Adipose tissue (tissue), 3 donors: ENCODE results near the gene PINK1. TPM values are rescaled to one million over a fixed set of nuclear protein-coding genes. Genes with fewer than 3 reads are reported as not detected.

Source experiments
- H3K27ac ChIP-seq: one replicate; pipeline ENCODE4 v1.5.1; 2013; ENCODE audit warnings: low read depth, low read length
- WGBS, 3 donors: extraction: QIAGEN DNeasy Blood & Tissue Kit; methylation state at CpG; one replicate each; pipeline ENCODE4 v1.1.7; 2013; 5-methylcytosine and 5-hydroxymethylcytosine counted together
- polyA plus RNA-seq, 3 donors: library from polyadenylated mRNA; stranded (reverse); fragments of 200-250 nt; gene quantifications; one replicate each; pipeline ENCODE4 v1.2.3, GENCODE V29; 2013
- donor health status: healthy with polysubstance abuse.
- donor health status: Bipolar disorder and iron deficiency.
- donor health status: healthy.

PINK1 gene
- polyA plus RNA-seq, 3 donors, result 34.6 to 132 (median 77.5) TPM

DNA sequence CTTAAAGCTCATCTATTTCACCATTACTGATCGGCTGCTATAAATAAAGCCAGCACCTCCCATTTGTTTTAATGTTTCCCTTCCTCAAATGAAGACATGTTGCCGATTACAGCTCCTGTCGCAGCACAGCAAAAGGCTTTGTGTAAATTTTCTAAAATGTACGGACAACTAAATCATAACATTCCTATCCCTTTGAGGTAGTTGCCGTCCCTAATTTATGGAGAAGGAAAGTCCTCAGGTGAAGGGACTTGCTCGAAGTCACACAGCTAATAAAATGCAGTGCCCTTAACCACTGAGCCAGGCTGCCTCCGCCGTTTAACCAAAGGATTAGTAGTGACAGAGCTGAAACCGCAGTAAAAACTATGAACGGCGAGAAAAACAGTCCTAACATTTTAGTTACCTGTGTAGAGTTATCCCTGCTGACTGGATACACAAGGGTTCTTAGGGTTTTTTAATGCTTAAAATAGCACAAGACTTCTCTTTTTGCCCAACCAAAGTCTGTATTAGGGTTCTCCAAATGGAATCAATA lies 871 bp downstream of the PINK1 start:
- WGBS, 3 donors, result 1 to 4% (median 2%) methylated on average over 11 of the region's 11 CpGs
- no peak overlapping the region for H3K27ac ChIP-seq

DNA sequence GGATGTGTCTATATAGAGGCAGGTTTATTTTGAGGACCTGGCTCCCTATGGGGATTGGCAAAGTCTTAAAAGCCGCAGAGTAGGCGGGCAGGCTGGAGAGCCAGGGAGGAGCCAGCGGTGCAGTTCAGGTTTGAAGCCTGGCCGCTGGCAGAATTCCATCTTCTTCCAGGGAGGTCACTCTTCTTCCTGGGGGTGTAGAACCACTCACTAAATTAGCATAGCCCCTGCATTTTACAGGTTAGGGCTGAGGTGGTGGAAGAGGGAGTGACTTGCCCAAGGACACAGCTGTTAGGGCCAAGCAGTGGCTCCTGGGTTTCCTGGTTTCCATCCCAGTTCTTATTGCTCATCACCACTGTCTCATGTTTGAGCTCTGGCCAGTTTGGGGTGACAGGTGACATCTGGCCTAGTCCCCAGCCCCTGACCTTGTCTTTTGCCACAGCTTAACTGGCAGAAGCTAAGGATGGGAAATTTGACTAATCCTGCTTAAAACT lies 1.4 kb downstream of the PINK1 start:
- H3K27ac ChIP-seq, result no peak overlapping the region
- 7 to 10% (median 8%) methylated on average over 4 of the region's 4 CpGs for WGBS, 3 donors

DNA sequence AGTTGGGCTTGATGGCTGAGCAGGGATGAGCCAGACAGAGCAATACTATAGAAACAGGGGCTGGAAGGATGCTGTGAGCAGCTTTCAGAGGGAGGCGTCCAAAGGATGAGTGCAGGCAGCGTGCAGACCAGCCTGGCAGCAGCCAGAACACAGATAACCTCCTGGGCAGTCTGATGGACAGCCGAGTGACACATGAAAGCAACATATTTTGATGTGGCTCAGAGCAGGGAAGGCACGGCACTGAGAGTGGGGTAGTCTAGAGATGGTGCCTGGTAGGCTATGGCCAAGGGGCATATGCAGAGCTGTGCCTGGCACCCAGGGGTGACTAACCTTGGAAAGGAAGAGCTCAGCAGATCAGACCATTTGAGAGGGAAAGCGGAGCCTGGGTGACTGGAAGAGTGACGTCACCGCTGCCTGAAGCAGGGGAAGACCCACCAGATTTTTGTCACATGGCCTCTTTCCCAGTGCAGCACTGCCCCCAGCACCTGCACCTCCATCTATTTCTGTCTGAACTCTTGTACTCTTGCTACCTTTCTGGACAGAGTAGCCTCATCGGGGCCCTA lies 3.6 kb downstream of the PINK1 start:
- H3K27ac ChIP-seq, result no peak overlapping the region
- WGBS, 3 donors, result 89 to 92% (median 90%) methylated on average over 8 of the region's 8 CpGs

DNA sequence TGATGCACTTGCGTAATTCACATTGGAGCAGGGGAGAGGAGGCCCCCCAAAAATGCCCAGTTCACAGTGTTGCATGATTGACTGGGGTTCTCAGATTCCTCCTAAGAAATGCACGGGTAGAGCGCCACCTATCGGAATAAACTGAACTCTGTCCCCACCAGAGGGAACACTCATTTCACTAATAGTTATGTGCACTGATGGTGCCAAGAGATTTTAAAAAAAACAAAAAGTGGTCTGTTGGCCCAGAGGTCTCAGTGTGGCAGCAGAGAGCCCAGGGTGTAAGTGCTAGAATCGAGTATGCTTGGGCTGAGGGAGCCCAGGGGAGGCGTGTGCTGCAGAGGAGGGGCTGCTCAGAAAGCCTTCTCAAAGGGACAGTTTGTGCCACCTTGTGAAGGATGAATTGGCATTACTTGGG lies 6.9 kb downstream of the PINK1 start:
- 31 to 33% (median 31%) methylated on average over 6 of the region's 6 CpGs for WGBS, 3 donors
- no peak overlapping the region for H3K27ac ChIP-seq

DNA sequence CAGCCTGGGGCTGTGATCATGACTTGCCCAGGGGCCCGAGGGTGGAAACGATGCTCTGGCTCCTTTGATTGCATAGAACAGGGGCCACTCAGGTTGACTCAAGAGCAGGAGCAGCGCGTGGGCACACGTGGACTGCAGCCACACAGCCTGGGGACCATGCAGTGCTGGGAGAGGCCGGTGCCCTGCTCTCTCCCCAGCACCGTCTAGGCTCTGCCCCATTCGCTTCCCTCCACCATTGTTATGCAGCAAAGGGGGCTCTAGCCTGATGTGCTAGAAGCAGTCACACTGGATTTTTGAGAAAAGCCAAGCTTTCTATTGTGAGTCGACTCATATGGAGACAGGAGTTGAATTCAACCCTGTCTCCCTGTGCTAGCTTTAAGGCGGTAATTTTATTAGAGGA lies 8.7 kb downstream of the PINK1 start:
- no peak overlapping the region for H3K27ac ChIP-seq
- WGBS, 3 donors, result 81 to 87% (median 86%) methylated on average over 10 of the region's 10 CpGs

DNA sequence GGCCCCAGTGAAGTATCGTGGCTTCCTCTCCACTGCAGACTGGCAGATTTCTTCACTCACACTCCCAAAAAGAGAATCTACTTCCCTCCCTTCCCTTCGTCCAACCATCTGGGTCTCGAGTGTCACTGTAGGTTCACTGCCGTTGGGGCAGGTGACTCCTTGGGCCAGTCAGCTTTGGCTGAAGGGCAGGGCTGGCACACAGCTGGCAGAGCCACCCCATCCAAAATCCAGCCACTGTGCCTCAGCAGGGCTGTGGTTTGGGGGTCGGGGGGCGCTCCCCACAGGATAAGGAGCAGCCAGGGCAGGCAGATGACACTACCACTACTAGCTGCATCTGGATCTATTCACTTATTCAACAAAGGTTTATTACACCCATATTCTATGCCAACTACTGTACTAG lies 9.8 kb downstream of the PINK1 start:
- no peak overlapping the region for H3K27ac ChIP-seq
- WGBS, 3 donors, result 65 to 84% (median 71%) methylated on average over 6 of the region's 6 CpGs

DNA sequence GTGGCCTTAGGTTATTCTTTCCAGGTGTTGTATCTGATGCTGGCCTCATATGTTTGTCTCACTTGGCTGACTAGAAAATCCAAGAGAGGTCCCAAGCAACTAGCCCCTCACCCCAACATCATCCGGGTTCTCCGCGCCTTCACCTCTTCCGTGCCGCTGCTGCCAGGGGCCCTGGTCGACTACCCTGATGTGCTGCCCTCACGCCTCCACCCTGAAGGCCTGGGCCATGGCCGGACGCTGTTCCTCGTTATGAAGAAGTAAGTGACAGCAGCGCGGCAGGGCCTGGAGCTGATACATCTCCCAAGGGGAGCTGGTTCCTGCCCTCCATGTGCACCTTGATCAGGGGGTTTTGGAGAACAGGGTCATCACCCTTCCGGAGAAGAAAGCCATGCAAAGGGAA lies 11.2 kb downstream of the PINK1 start:
- no peak overlapping the region for H3K27ac ChIP-seq
- 93 to 97% (median 94%) methylated on average over 13 of the region's 13 CpGs for WGBS, 3 donors

DNA sequence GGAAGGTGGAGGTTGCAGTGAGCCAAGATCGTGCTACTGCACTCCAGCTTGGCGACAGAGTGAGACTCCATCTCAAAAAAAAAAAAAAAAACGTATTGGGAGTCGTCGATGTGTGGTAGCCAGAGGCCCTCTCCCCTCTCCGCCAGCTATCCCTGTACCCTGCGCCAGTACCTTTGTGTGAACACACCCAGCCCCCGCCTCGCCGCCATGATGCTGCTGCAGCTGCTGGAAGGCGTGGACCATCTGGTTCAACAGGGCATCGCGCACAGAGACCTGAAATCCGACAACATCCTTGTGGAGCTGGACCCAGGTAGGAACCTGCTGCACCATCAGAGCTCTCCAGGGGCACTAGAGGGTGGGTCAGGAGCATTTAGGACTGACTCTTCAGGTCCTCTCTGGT lies 12.2 kb downstream of the PINK1 start:
- 86 to 91% (median 90%) methylated on average over 11 to 14 of the region's 14 CpGs for WGBS, 3 donors
- no peak overlapping the region for H3K27ac ChIP-seq

DNA sequence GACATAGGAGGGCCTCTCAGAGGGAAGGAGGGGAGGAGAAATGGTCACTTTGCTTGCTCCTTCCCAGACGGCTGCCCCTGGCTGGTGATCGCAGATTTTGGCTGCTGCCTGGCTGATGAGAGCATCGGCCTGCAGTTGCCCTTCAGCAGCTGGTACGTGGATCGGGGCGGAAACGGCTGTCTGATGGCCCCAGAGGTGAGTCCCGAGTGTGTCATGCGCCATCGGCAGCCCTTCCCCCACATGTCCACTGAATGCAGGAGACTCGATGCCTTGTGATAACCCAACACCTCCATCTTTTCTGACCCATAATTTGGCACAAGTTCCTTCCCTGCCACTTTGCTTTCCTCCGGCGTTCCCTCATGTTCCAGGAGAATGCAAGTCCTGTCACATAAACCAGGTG lies 15.2 kb downstream of the PINK1 start:
- WGBS, 3 donors, result 93 to 96% (median 94%) methylated on average over 13 of the region's 13 CpGs

DNA sequence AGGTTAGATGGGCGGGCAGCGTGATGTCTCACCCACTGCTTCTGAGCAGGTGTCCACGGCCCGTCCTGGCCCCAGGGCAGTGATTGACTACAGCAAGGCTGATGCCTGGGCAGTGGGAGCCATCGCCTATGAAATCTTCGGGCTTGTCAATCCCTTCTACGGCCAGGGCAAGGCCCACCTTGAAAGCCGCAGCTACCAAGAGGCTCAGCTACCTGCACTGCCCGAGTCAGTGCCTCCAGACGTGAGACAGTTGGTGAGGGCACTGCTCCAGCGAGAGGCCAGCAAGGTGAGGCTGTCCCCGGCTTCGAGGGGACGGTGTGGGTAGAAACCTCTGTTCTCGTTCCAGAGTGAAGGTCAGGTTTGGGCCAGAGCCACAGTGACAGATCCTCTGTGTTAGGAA lies 15.7 kb downstream of the PINK1 start:
- no peak overlapping the region for H3K27ac ChIP-seq
- WGBS, 3 donors, result 90 to 95% (median 93%) methylated on average over 15 of the region's 15 CpGs

More for the DNA sequence above, 15.2 kb downstream of the PINK1 start:
- no peak overlapping the region for H3K27ac ChIP-seq

DNA sequence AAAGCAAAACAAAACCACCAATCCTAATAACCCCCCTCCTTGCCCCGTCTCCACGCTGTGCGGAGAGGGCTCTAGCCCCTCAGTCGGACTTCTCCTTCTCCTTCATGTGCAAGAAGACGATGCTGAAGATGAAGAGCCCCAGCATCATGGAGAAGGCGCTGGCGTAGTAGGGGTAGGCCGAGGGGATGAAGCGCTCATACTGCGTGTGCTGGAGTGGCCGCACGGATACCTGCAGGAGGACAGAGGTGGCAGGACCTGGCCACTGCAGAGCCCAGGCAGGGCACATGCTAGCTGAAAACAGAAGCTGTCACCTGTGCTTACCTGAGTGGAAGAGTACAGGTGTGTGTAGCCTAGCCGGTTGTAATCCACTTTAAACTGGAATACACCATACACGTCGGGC lies 19.0 kb downstream of the PINK1 start:
- no peak overlapping the region for H3K27ac ChIP-seq
- WGBS, 3 donors, result 93 to 95% (median 93%) methylated on average over 15 of the region's 15 CpGs

DNA sequence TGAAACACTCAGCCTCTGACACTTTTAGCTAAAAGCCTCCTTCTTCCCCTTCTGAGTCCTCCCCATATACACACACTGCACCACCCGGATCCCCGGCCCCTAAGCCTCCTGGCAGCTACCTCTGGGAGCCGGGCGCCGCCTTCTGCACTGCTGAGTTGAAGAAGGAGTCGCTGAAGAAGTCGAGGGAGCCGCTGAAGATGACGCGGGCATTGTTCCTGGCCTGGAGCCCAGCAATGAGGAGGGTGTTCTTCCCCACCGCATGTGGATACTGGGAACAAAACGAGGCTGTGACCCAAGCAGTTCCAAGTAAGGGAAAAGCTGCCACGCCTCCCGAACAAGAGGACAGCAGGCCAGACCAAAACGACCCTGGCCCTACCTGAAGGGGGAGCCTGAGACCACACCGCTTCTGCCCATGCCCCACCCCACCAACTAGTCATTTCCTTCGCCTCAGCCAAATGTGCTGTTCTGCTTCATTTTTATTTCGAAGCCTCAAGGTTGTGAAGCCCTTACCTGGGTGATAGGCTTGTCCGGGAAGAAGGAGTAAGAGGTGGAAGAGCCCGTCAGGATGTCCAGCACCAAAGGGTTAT lies 20.9 kb downstream of the PINK1 start:
- 74 to 81% (median 80%) methylated on average over 20 of the region's 20 CpGs for WGBS, 3 donors
- no peak overlapping the region for H3K27ac ChIP-seq

DNA sequence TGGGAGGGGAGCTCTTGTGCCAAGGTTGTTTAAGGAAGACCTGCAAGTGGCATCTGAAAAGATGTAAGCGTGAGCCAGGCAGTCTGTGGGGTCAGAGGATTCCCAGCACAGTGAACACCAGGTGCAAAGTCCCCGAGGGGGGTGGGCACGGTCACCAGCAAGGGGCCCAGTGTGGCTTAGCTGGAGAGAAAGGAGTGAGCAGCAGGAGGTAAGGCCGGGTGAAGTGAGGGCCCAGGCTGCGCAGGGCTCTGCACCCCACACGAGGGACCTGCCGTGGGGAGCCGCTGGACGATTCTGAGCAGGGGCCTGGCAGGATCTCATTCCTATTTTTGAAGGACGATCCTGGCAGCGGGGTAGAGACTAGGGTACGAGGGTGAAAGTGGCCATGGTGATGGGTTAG lies 23.8 kb downstream of the PINK1 start:
- no peak overlapping the region for H3K27ac ChIP-seq
- WGBS, 3 donors, result 81 to 93% (median 88%) methylated on average over 12 of the region's 12 CpGs

DNA sequence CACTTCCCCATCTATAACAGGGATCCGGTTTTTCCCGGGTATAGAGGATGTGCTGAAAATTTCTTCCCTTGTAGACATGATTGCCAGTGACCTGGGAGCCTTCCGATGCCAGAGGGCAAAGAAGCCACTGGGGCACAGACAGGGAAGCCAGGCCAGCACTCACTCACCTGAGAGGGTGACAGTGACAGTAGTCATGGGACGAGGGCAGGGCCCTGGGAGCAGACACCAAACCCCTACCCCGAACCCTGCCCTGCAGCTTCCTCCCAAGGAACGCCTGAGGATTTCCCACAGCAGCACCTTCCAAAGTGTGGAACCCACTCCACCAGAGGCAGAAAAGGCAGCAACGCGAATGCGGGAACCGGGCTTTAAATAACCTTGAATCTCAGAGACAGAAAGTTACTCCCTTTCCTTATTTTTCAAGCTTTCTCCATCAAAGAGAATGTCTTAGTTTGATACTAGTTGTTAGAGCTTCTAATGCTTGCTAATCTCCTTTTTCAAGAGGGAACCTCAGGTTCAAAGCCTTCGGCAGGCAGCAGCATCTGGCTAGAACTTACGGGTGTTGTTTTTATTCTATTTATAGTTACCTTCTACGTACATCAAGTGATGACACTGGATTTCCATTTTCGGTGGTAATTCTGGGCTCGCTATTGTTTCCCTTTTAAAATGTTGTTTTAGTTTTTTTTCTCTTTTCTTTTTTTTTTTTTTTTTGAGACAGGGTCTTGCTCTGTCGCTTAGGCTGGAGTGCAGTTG lies 25.1 kb downstream of the PINK1 start:
- WGBS, 3 donors, result 69 to 89% (median 86%) methylated on average over 16 of the region's 16 CpGs
- H3K27ac ChIP-seq, result no peak overlapping the region

DNA sequence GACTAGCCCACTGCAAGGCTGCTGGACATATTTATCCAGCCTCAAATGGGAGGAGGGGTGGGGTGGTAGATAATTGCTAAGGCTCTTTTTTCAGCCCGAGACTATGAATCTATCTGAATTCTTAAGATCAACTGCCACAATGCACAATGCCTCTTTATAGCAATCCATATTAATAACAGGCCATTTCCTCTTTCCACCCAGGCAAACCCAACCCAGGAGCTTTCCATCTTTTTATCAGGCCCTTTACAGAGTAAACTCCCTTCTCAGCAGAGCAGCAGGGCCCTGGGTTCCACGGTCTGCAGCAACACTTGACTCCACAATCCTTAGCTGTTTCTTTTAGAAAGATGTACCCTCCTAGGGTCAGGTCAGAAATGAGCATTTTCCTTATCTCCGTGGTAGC lies 27.1 kb downstream of the PINK1 start:
- H3K27ac ChIP-seq, result no peak overlapping the region
- 6 to 22% (median 15%) methylated on average over 3 of the region's 3 CpGs for WGBS, 3 donors

DNA sequence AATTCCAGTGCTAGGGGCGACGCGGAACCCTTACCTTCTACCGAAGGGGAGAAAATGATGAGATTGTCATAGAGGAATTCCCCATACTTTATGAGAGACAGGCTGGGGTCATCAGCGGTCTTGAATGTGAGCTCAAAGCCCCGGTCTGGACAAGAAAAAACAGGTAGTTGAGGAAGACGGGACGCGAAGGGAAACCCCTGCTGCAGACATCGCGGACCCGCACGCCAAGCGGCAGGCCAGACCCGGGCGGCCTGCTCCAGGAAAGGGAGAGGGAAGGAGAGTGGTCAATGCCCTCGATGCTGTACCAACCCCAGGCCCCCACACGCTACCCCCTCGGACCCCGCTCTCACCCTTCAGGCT lies 27.6 kb downstream of the PINK1 start:
- WGBS, 3 donors, result 0% methylated on average over 19 to 20 of the region's 20 CpGs
- no peak overlapping the region for H3K27ac ChIP-seq

DNA sequence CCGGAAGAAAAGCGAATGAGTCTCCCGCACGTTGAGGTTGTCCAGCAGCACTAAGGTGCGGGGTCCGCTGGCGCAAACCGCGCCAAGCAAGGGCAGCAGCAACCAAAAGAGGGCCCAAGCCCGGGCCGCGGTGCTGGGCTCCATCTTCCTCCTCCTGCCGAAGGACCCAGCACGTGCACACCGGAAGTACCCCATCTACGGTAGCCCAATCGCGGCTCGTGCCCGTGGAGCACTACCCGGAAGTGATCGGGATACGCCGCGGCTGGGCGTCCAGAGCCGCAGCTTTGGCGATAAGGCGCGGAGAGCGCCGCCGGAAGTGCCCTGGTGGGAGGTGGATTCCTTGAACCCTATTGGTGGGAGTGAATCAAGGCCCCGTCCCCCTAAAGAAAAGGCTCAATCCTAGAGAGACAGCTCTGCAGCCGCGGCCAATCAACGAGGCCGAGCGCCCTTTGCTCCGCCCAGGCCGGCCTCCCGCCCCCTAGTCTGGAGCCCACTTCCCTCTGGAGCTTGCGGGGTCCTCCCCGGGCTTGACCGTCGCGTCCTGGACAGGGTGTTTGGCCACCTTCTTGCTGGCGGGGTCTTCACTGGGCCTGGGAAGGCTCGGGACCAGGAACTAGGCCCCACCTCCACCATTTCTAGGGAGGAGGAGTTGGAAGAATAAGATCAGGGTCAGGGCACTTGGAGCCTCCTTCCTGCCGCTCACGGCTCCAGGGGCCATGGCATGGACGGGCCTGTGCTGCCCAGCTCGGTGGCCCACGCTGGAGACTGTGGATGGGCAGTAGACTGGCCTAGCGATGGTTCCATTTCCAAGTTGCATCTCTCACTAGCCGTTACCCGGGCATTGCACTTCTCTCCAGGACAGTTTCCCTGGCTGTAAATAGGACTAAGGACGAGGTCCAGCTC lies 28.2 kb downstream of the PINK1 start, which contains the start of gene DDOST:
Gene DDOST (minus strand): TSS at position 163 of the 903 bp plus-strand sequence. CDS start 19 bp downstream, at position 144.
- 1 to 2% (median 1%) methylated on average over 54 to 58 of the region's 58 CpGs for WGBS, 3 donors
- H3K27ac ChIP-seq, result no peak within 1 kb of the TSS

DNA sequence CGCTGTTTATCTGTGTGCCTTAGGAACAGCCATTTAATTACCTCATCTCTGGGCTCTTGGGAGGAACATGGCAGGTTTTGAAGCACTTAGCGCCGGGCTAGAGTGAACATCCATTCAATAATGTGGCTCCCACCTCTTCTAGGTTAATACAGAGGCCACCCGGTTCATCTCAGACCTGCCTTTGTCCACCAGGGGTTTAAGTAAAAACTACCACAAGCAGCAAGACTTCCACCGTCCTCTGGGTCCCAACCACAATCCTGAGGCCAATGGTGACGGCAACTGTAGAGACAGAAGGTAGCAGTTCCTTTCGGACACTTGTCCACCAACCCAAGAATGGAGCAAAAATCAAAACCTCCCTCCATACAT lies 28.8 kb downstream of the PINK1 start:
- 54 to 57% (median 55%) methylated on average over 7 of the region's 7 CpGs for WGBS, 3 donors
- H3K27ac ChIP-seq, result no peak overlapping the region

DNA sequence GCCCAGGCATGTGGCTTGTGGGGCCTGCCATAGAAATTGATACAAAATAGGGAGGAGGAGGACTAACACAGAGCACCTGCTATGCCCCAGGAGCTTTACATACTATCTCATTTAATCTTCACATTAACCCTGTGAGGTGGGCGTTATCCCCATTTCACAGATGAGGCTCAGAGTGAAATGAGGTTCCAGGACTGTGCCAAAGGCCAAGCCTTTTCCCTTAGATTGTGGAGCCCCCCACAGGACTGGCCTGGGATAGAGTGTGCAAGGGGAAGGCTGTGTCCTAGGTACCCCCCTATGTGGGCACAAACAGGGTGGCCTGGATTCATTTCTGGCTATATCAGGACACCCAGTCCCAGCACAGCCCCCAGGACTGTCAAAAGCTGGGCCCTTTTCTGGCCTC lies 30.1 kb downstream of the PINK1 start:
- WGBS, 3 donors, result 89 to 94% (median 92%) methylated on average over 1 of the region's 1 CpG
- H3K27ac ChIP-seq, result no peak overlapping the region
